ENCODE measurements around the gene CFAP65. TPM values are rescaled to one million over a fixed set of nuclear protein-coding genes. Genes with fewer than 3 reads are reported as not detected.
A peak's percentile ranks its signal among the peaks of the same experiment; 100 is the strongest.

The CFAP65 gene
- total and polyA plus RNA-seq, 12 donors = not detected

- H3K4me3 ChIP-seq = no peak overlapping the region
- intact Hi-C loops (cut with DNase I) = no loop called here
- H3K27ac ChIP-seq = no peak overlapping the region
- 71 to 72% methylated on average over 14 of the region's 14 CpGs for WGBS, 2 donors
- TF ChIP-seq, protein P1, sequence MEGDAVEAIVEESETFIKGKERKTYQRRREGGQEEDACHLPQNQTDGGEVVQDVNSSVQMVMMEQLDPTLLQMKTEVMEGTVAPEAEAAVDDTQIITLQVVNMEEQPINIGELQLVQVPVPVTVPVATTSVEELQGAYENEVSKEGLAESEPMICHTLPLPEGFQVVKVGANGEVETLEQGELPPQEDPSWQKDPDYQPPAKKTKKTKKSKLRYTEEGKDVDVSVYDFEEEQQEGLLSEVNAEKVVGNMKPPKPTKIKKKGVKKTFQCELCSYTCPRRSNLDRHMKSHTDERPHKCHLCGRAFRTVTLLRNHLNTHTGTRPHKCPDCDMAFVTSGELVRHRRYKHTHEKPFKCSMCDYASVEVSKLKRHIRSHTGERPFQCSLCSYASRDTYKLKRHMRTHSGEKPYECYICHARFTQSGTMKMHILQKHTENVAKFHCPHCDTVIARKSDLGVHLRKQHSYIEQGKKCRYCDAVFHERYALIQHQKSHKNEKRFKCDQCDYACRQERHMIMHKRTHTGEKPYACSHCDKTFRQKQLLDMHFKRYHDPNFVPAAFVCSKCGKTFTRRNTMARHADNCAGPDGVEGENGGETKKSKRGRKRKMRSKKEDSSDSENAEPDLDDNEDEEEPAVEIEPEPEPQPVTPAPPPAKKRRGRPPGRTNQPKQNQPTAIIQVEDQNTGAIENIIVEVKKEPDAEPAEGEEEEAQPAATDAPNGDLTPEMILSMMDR (IDR thresholded peaks at IDR 0.05) = no peak
- H3K4me1 ChIP-seq = no peaks in the 10 kb centered on the region
- H3K9me3 ChIP-seq = no peaks in the 10 kb centered on the region
- H3K27me3 ChIP-seq = peaks cover 0 to 39% (median 18%) of the 10 kb centered on the region in 7 donors
- no peak for DNase-seq
- no peak for ATAC-seq
- no peaks in the 10 kb centered on the region for H3K36me3 ChIP-seq
These were observed 23.9 kb downstream of the CFAP65 start for GRCh38 chr2:219017201-219017931.

GRCh38 chr2:219016721-219017120, 24.6 kb downstream of the CFAP65 start:
- 86 to 92% methylated on average over 11 of the region's 11 CpGs for WGBS, 2 donors
- H3K4me1 ChIP-seq = no peaks in the 10 kb centered on the region
- no peaks in the 10 kb centered on the region for H3K36me3 ChIP-seq
- peaks cover 0 to 2% (median 0%) of the 10 kb centered on the region in 11 donors for H3K9me3 ChIP-seq
- peaks cover 0 to 36% (median 22%) of the 10 kb centered on the region in 7 donors for H3K27me3 ChIP-seq
- TF ChIP-seq, protein P1 (IDR thresholded peaks at IDR 0.05) = no peak
- intact Hi-C loops (cut with DNase I) = no loop called here
- H3K27ac ChIP-seq = no peak overlapping the region
- H3K4me3 ChIP-seq = no peak overlapping the region
- DNase-seq (no peak), ATAC-seq (no peak)

DNA sequence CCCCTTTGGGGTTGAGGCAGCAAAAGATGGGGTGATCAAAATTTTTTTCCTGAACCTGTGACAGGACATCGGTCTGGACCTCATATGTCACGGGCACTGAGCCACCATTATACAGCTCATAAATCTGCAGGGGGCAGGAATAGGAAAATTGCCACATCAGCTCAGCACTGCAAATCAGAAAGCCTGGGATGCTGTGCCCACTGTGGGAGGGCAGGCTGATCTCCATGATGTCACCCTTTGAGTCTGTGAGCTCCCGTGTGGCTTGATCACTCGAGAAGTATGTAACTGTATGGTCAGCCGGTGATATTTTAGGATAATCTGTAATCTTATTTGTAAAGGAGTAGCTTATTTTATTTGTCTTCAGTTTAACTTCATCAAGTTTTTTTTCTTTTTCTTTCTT, 30.4 kb downstream of the CFAP65 start:
- TF ChIP-seq, protein P1 (IDR thresholded peaks at IDR 0.05) = no peak
- Histone ChIP-seq H3K27me3 (peaks cover 0 to 59% (median 50%) of the 10 kb centered on the region in 7 donors), H3K9me3 (peaks cover 0 to 4% (median 0%) of the 10 kb centered on the region in 11 donors), H3K27ac (no peak overlapping the region), H3K4me3 (no peak overlapping the region), H3K4me1 (no peaks in the 10 kb centered on the region), H3K36me3 (no peaks in the 10 kb centered on the region)
- DNase-seq = no peak
- WGBS, 2 donors = 74 to 80% methylated on average over 5 of the region's 5 CpGs
- ATAC-seq = no peak
- intact Hi-C loops (cut with DNase I) = no loop called here

DNA sequence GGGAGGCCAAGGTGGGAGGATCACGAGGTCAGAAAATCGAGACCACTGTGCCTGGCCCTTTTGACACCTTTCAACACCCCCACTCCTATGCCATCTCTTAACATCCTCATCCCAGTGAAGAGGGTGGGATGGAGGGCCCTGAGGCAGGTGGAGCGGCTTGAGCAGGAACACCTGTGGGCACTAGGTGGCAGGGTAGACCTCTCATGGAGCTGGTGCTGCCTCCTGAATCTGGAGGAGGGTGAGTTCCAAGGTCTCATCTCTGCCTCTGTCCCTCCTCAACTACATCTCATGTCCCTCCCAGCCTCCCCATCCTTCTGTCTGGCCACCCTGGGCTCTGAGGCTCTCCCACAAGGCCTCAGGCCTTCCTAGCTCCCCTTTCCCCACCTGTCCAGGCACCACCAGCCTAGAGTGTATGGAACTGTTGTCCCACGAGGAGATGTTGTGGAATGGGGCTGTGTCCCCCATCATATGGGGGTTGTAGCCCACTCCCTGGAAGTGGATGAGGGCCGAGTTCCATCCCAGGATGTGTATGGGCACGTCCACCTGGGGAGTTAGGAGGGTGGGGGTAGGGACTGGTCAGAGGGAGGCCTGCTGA, 31.1 kb downstream of the CFAP65 start:
- peaks cover 0 to 4% (median 0%) of the 10 kb centered on the region in 11 donors for H3K9me3 ChIP-seq
- TF ChIP-seq, protein P1 (IDR thresholded peaks at IDR 0.05) = peak in 5 of 9 donors; percentile 10 to 32 (median 22)
- intact Hi-C loops (cut with DNase I) = no loop called here
- peaks cover 0 to 65% (median 57%) of the 10 kb centered on the region in 7 donors for H3K27me3 ChIP-seq
- ATAC-seq (no peak), DNase-seq (no peak)
- no peaks in the 10 kb centered on the region for H3K4me1 ChIP-seq
- H3K4me3 ChIP-seq = no peak overlapping the region
- H3K27ac ChIP-seq = no peak overlapping the region
- H3K36me3 ChIP-seq = no peaks in the 10 kb centered on the region
- WGBS, 2 donors = 38 to 45% methylated on average over 6 of the region's 6 CpGs
